Forelimb muscle (tissue), 1 donor: Measurements from ENCODE around the gene SNX10. TPM values are rescaled to one million over a fixed set of nuclear protein-coding genes. Genes with fewer than 3 reads are reported as not detected.

ENCODE experiments used
- DNase-seq: peaks from one replicate; pipeline ENCODE4 v3.0.0-alpha.2; 2013; ENCODE audit warnings: low read depth
- polyA plus RNA-seq: library from polyadenylated mRNA; unstranded; fragments of 120-200 nt; gene quantifications from one replicate; pipeline ENCODE4 v1.2.1, GENCODE V29; 2013; ENCODE audit not compliant: insufficient read length

Gene SNX10
- polyA plus RNA-seq, 1 donor = 2.2 TPM

- no peak for DNase-seq
Measured at GRCh38 chr7:26399736-26400135, 108.1 kb downstream of the SNX10 start.

GRCh38 chr7:26403640-26404039 is 112.0 kb downstream of the SNX10 start:
- no peak for DNase-seq

GRCh38 chr7:26404189-26404996 is 112.7 kb downstream of the SNX10 start:
- no peak for DNase-seq

- no peak for DNase-seq
Measured at GRCh38 chr7:26406433-26406832, 114.8 kb downstream of the SNX10 start.

GRCh38 chr7:26409661-26410547 is 118.2 kb downstream of the SNX10 start:
- DNase-seq = no peak

- no peak for DNase-seq
Measured at GRCh38 chr7:26413007-26413691, 121.5 kb downstream of the SNX10 start.

- DNase-seq = no peak
Measured at GRCh38 chr7:26416004-26416403, 124.3 kb downstream of the SNX10 start.

GRCh38 chr7:26417911-26418413 is 126.3 kb downstream of the SNX10 start:
- DNase-seq = no peak

- no peak for DNase-seq
Measured at GRCh38 chr7:26419198-26419597, 127.5 kb downstream of the SNX10 start.

GRCh38 chr7:26420422-26421019 is 128.9 kb downstream of the SNX10 start:
- DNase-seq = no peak

GRCh38 chr7:26422761-26423160 is 131.1 kb downstream of the SNX10 start:
- no peak for DNase-seq

- DNase-seq = no peak
Measured at GRCh38 chr7:26423436-26423835, 131.8 kb downstream of the SNX10 start.

Other genes with a start within 250 kb of the SNX10 start
- gene NFE2L3, start 139.7 kb upstream of the SNX10 start, polyA plus RNA-seq = 5.3 TPM
- 660 TPM for gene HNRNPA2B1, start 91.1 kb upstream of the SNX10 start, polyA plus RNA-seq
- gene CBX3, start 90.1 kb upstream of the SNX10 start, polyA plus RNA-seq = 160 TPM